DND-41 (cell line): Measurements from ENCODE around the gene PANK4.

ENCODE experiments used
- CTCF ChIP-seq: IDR thresholded peaks from 2 replicates; pipeline ENCODE4 v1.5.1; 2012; ENCODE audit warnings: borderline replicate concordance, low read length, moderate library complexity, mild to moderate bottlenecking; ENCODE audit not compliant: poor library complexity, severe bottlenecking; ENCODE audit errors: extremely low read depth
- EZH2 ChIP-seq: IDR thresholded peaks from 3 replicates; pipeline ENCODE4 v1.6.1; 2012; ENCODE audit warnings: borderline replicate concordance, low read depth, mild to moderate bottlenecking, moderate library complexity, low read length, inconsistent platforms; ENCODE audit not compliant: severe bottlenecking

GRCh38 chr1:2526824-2527555 is 594 bp upstream of the PANK4 start:
- TF ChIP-seq CTCF (no peak), EZH2 (no peak)
